ENCODE data around the gene RFC4.

Gene RFC4

DNA sequence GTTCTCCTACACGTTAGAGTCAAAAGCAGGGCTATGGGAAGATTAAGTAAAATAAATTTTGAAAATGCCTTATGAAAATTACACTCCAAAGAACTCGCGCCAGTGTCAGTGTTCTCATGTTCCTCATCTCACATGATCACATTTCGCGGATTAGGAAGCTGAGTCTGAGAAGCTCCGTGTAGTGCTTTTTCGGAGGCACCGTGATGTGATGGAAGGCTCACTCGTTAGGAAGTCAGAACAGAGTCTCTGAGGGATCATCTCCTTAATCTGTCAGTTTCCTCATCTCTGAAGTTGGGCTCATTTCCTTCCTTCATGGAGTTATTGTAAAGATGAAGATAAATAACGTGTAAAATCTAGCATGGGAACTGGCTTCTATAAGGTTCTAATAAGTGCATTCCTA lies 39.5 kb upstream of the RFC4 start:
- Histone ChIP-seq H3K4me1 (ENCODE audit: low read length) (no peaks in the 10 kb centered on the region), H3K9ac (ENCODE audit: low read length) (no peak overlapping the region), H2AFZ (ENCODE audit: low read length) (no peak overlapping the region), H3K27me3 (replicated peaks; ENCODE audit: insufficient read depth, low read length) (no peaks in the 10 kb centered on the region), H3K36me3 (replicated peaks; ENCODE audit: insufficient read depth, low read length) (no peaks in the 10 kb centered on the region), H3K79me2 (ENCODE audit: low read length) (no peaks in the 10 kb centered on the region), H4K20me1 (ENCODE audit: insufficient read depth, low read length) (no peaks in the 10 kb centered on the region), H3K9me2 (replicated peaks; ENCODE audit: insufficient read depth, low read length) (no peaks in the 10 kb centered on the region), H3K4me2 (ENCODE audit: low read depth, low read length) (no peak overlapping the region), H3K27ac (ENCODE audit: low read length) (no peak overlapping the region), H3F3A (ENCODE audit: insufficient read depth, low read length) (no peaks in the 10 kb centered on the region), H3K4me3 (ENCODE audit: low read length) (no peak overlapping the region), H3K9me3 (replicated peaks; ENCODE audit: insufficient read depth, low read length) (no peaks in the 10 kb centered on the region)
- no peak for TF ChIP-seq EZH2 (optimal IDR thresholded peaks at IDR 0.05; ENCODE audit: low read depth, low read length)
- no peak for TF ChIP-seq EZH2phosphoT487 (IDR thresholded peaks at IDR 0.05; ENCODE audit: low read length)
- TF ChIP-seq, protein P1, sequence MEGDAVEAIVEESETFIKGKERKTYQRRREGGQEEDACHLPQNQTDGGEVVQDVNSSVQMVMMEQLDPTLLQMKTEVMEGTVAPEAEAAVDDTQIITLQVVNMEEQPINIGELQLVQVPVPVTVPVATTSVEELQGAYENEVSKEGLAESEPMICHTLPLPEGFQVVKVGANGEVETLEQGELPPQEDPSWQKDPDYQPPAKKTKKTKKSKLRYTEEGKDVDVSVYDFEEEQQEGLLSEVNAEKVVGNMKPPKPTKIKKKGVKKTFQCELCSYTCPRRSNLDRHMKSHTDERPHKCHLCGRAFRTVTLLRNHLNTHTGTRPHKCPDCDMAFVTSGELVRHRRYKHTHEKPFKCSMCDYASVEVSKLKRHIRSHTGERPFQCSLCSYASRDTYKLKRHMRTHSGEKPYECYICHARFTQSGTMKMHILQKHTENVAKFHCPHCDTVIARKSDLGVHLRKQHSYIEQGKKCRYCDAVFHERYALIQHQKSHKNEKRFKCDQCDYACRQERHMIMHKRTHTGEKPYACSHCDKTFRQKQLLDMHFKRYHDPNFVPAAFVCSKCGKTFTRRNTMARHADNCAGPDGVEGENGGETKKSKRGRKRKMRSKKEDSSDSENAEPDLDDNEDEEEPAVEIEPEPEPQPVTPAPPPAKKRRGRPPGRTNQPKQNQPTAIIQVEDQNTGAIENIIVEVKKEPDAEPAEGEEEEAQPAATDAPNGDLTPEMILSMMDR (IDR thresholded peaks at IDR 0.05; ENCODE audit: low read length), result no peak
- no peak for DNase-seq

DNA sequence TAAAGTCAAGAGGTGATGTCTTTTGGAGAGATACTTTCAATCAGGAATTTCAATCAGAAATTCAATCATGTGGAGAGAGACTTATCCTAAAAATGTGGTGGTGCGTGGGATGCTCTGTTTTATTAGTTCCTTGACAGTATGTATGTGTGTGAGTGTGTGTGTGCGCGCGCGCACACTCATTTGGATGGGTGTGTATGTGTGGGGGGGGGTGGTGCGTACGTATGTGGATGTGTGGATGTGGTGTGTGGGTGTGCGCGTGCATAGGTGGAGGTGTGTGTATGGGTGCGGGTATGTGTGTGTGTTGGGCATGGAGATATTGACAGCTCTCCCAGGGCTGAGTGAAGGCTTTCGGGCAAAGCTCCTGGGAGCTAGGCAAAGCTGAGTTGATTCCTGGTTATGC lies 38.6 kb upstream of the RFC4 start:
- no peaks in the 10 kb centered on the region for H3K36me3 ChIP-seq (replicated peaks; ENCODE audit: insufficient read depth, low read length)

GRCh38 chr3:186843039-186843432 lies 36.8 kb upstream of the RFC4 start:
- TF ChIP-seq, protein P1 (IDR thresholded peaks at IDR 0.05; ENCODE audit: low read length), result no peak
- TF ChIP-seq EZH2phosphoT487 (IDR thresholded peaks at IDR 0.05; ENCODE audit: low read length), result no peak
- no peak for TF ChIP-seq EZH2 (optimal IDR thresholded peaks at IDR 0.05; ENCODE audit: low read depth, low read length)
- H2AFZ ChIP-seq (ENCODE audit: low read length), result no peak overlapping the region
- H3K27ac ChIP-seq (ENCODE audit: low read length), result no peak overlapping the region
- H3K9me2 ChIP-seq (replicated peaks; ENCODE audit: insufficient read depth, low read length), result no peaks in the 10 kb centered on the region
- H3F3A ChIP-seq (ENCODE audit: insufficient read depth, low read length), result no peaks in the 10 kb centered on the region
- no peaks in the 10 kb centered on the region for H3K4me1 ChIP-seq (ENCODE audit: low read length)
- no peaks in the 10 kb centered on the region for H3K9me3 ChIP-seq (replicated peaks; ENCODE audit: insufficient read depth, low read length)
- no peak overlapping the region for H3K4me3 ChIP-seq (ENCODE audit: low read length)
- H3K36me3 ChIP-seq (replicated peaks; ENCODE audit: insufficient read depth, low read length), result no peaks in the 10 kb centered on the region
- no peak overlapping the region for H3K4me2 ChIP-seq (ENCODE audit: low read depth, low read length)
- no peaks in the 10 kb centered on the region for H3K27me3 ChIP-seq (replicated peaks; ENCODE audit: insufficient read depth, low read length)
- no peaks in the 10 kb centered on the region for H4K20me1 ChIP-seq (ENCODE audit: insufficient read depth, low read length)
- H3K79me2 ChIP-seq (ENCODE audit: low read length), result no peaks in the 10 kb centered on the region
- no peak overlapping the region for H3K9ac ChIP-seq (ENCODE audit: low read length)
- no peak for DNase-seq

More for the DNA sequence above, 38.6 kb upstream of the RFC4 start:
- Histone ChIP-seq H3K27ac (ENCODE audit: low read length) (no peak overlapping the region), H3K4me1 (ENCODE audit: low read length) (no peaks in the 10 kb centered on the region), H3F3A (ENCODE audit: insufficient read depth, low read length) (no peaks in the 10 kb centered on the region), H3K9me3 (replicated peaks; ENCODE audit: insufficient read depth, low read length) (no peaks in the 10 kb centered on the region), H3K4me3 (ENCODE audit: low read length) (no peak overlapping the region), H3K79me2 (ENCODE audit: low read length) (no peaks in the 10 kb centered on the region), H4K20me1 (ENCODE audit: insufficient read depth, low read length) (no peaks in the 10 kb centered on the region), H3K9ac (ENCODE audit: low read length) (no peak overlapping the region), H3K9me2 (replicated peaks; ENCODE audit: insufficient read depth, low read length) (no peaks in the 10 kb centered on the region), H3K4me2 (ENCODE audit: low read depth, low read length) (no peak overlapping the region), H3K27me3 (replicated peaks; ENCODE audit: insufficient read depth, low read length) (no peaks in the 10 kb centered on the region), H2AFZ (ENCODE audit: low read length) (no peak overlapping the region)
- TF ChIP-seq EZH2 (optimal IDR thresholded peaks at IDR 0.05; ENCODE audit: low read depth, low read length) (no peak), EZH2phosphoT487 (IDR thresholded peaks at IDR 0.05; ENCODE audit: low read length) (no peak)
- TF ChIP-seq, protein P1 (IDR thresholded peaks at IDR 0.05; ENCODE audit: low read length), result no peak
- no peak for DNase-seq
